H1 (cell line): ENCODE measurements around the gene PI4KB. TPM values are rescaled to one million over a fixed set of nuclear protein-coding genes. Genes with fewer than 3 reads are reported as not detected.

Experiments
- ATF2 ChIP-seq: IDR thresholded peaks from 2 replicates; pipeline ENCODE4 v1.6.1; 2012; ENCODE audit warnings: low read length, inconsistent platforms
- CBX5 ChIP-seq: fragments of 300-800, 300-1000 bp; sonication (generic); IDR thresholded peaks from 2 replicates; pipeline ENCODE4 v1.7.1; 2016; ENCODE audit warnings: antibody characterized with exemption, low read length, low read depth
- CBX8 ChIP-seq: fragments of 300-800, 300-1000 bp; sonication (generic); IDR thresholded peaks from 2 replicates; pipeline ENCODE4 v1.7.1; 2016; ENCODE audit warnings: low read depth, low read length, borderline replicate concordance
- CHD1 ChIP-seq: IDR thresholded peaks from 2 replicates; pipeline ENCODE4 v1.6.1; 2012; ENCODE audit warnings: low read depth, low read length, improper control_type of control experiment
- CREB1 ChIP-seq: IDR thresholded peaks from 2 replicates; pipeline ENCODE4 v1.6.1; 2012; ENCODE audit warnings: inconsistent platforms
- CTBP2 ChIP-seq: IDR thresholded peaks from 2 replicates; pipeline ENCODE4 v1.7.0; 2011; ENCODE audit warnings: borderline replicate concordance, mild to moderate bottlenecking, moderate library complexity, mixed read lengths, low read length; ENCODE audit not compliant: insufficient read depth, insufficient read length
- E2F6 ChIP-seq: IDR thresholded peaks from 2 replicates; pipeline ENCODE4 v1.6.1; 2012; ENCODE audit warnings: inconsistent platforms
- FOSL1 ChIP-seq: IDR thresholded peaks from 2 replicates; pipeline ENCODE4 v1.6.1; 2011; ENCODE audit warnings: mild to moderate bottlenecking, low read depth, low read length, moderate library complexity; ENCODE audit not compliant: insufficient read depth
- JUN ChIP-seq: IDR thresholded peaks from 2 replicates; pipeline ENCODE4 v1.6.1; 2011; ENCODE audit warnings: low read depth, mild to moderate bottlenecking, improper control_type of control experiment, low read length
- MAX ChIP-seq: IDR thresholded peaks from 2 replicates; pipeline ENCODE4 v1.6.1; 2012; ENCODE audit warnings: inconsistent platforms
- NANOG ChIP-seq: IDR thresholded peaks from 2 replicates; pipeline ENCODE4 v1.6.1; 2011; ENCODE audit warnings: low read length, low read depth, mild to moderate bottlenecking, inconsistent platforms; ENCODE audit not compliant: insufficient read depth, poor library complexity, severe bottlenecking
- RNF2 ChIP-seq: fragments of 200-900, 300-1000 bp; sonication (generic); IDR thresholded peaks from 2 replicates; pipeline ENCODE4 v1.7.1; 2016; ENCODE audit warnings: borderline replicate concordance, low read depth, mild to moderate bottlenecking, antibody characterized with exemption, low read length; ENCODE audit not compliant: poor library complexity, severe bottlenecking; ENCODE audit errors: missing control alignments
- RXRA ChIP-seq: IDR thresholded peaks from 2 replicates; pipeline ENCODE4 v1.6.1; 2011; ENCODE audit warnings: low read depth, mild to moderate bottlenecking, low read length, moderate library complexity; ENCODE audit not compliant: insufficient read depth
- SAP30 ChIP-seq: fragments of 300-600 bp; sonication (generic); IDR thresholded peaks from 2 replicates; pipeline ENCODE4 v1.7.1; 2012; ENCODE audit warnings: low read length, moderate library complexity, mild to moderate bottlenecking, inconsistent platforms; ENCODE audit not compliant: insufficient read depth, insufficient replicate concordance
- SIN3A ChIP-seq, 2 experiments: IDR thresholded peaks in 1 of 2; conservative IDR thresholded peaks in 1 of 2; 2 replicates each; pipeline ENCODE4 v1.6.1; 2011 to 2012; ENCODE audit warnings: low read length in 2 of 2, improper control_type of control experiment in 1 of 2, low read depth in 1 of 2, mild to moderate bottlenecking in 1 of 2
- SRF ChIP-seq: IDR thresholded peaks from 2 replicates; pipeline ENCODE4 v1.6.1; 2011; ENCODE audit warnings: mild to moderate bottlenecking, low read depth, low read length, moderate library complexity
- TAF7 ChIP-seq: optimal IDR thresholded peaks from 2 replicates; pipeline ENCODE3; 2011; ENCODE audit warnings: low read depth, mild to moderate bottlenecking, inconsistent platforms, low read length, moderate library complexity, borderline replicate concordance
- TEAD4 ChIP-seq: IDR thresholded peaks from 2 replicates; pipeline ENCODE4 v1.6.1; 2012; ENCODE audit warnings: low read depth, low read length, inconsistent platforms, mixed read lengths
- ZNF274 ChIP-seq: IDR thresholded peaks from 2 replicates; pipeline ENCODE4 v1.7.0; 2012; ENCODE audit warnings: low read length, borderline replicate concordance; ENCODE audit errors: extremely low read depth
- polyA plus RNA-seq, 7 experiments: library from polyadenylated mRNA; depleted of rRNA in 3 of 7; stranded (reverse) in 5 of 7; unstranded in 2 of 7; fragments of >200 nt in 5 of 7; fragments of 200-250 nt in 2 of 7; gene quantifications; 1 replicate in 5 of 7; 2 replicates in 1 of 7; 4 replicates in 1 of 7; pipeline versions ENCODE4 v1.2.1 to v1.2.3, GENCODE V29; 2011 to 2013; ENCODE audit warnings: missing spikeins in 2 of 7, mixed read lengths in 2 of 7
- total RNA-seq: library from RNA; stranded (reverse); fragmentation: NEBNext Ultra II Directional; extraction: Animal tissue kit (Norgen Biotek cat#: 25700); gene quantifications from 2 replicates; pipeline ENCODE4 v1.2.1, GENCODE V29; 2021

The PI4KB gene
- total and polyA plus RNA-seq, 2 of the 8 experiments (the other 6 are each of a cell fraction or from before 2014, with no cell fraction given): 30.1 to 37.1 TPM

GRCh38 chr1:151281969-151282882, 45.0 kb downstream of the PI4KB start, which contains the start of gene ZNF687 (continued):
- TF ChIP-seq CBX8: no peak
- no peak for TF ChIP-seq JUN
- TF ChIP-seq RNF2: no peak
- TF ChIP-seq SAP30: no peak
- TF ChIP-seq CTBP2: no peak
- TF ChIP-seq TAF7: peak; percentile 59
- no peak for TF ChIP-seq SRF
- no peak for TF ChIP-seq CREB1
- TF ChIP-seq E2F6: no peak
- TF ChIP-seq CBX5: no peak
- TF ChIP-seq FOSL1: no peak
- TF ChIP-seq MAX: peak; percentile 34; the same call in 1 of the 2 replicates
- TF ChIP-seq ZNF274: no peak
- peak; percentile 43 to 47; a peak in 1 of 4 replicates for TF ChIP-seq SIN3A (conservative IDR thresholded peaks at IDR 0.05 in 1 of 2, IDR thresholded peaks at IDR 0.05 in 1 of 2; ENCODE audit: low read depth in 1 of 2, low read length in 2 of 2)
- no peak for TF ChIP-seq TEAD4
- TF ChIP-seq ATF2: no peak
- no peak for TF ChIP-seq CHD1
- TF ChIP-seq NANOG: no peak
- TF ChIP-seq RXRA: no peak
